HG03457 (cell line): ENCODE measurements around the gene ATXN7L1.

Experiments used
- ATAC-seq: cut with Tn5 transposase; IDR thresholded peaks from one replicate; pipeline ENCODE4 v1.9.1; 2021; ENCODE audit warnings: moderate number of reproducible peaks; ENCODE audit not compliant: unreplicated experiment

ATXN7L1 gene

DNA sequence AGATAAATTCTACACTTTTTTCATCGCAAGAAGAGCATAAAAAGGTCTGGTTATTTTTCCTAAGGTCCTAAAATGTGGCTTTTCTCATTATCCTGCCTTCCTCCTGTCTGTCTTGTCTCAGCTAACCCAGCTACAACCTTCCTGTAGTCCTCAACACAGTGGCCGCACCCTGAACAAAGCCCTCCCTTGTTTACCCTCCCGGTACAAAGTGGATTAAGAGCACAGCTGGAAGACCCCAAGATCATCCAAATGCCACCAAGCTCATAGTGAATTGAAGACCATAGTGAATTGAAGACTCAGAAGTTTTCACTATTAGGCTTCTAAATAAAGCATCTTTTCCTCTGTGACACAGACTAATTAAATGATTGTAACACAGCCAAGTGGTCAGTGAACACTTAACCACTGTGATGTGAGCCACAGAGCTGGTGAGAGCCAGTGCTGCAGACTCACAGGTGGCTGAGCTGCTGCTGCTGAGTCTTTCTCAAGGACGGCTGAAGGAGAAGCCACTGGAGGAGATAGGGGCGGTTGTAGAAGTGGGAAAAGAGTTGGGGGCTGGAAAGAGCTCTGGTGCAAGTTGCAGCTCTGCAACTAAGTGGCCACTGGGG, 123.6 kb downstream of the ATXN7L1 start:
- no peak for ATAC-seq

DNA sequence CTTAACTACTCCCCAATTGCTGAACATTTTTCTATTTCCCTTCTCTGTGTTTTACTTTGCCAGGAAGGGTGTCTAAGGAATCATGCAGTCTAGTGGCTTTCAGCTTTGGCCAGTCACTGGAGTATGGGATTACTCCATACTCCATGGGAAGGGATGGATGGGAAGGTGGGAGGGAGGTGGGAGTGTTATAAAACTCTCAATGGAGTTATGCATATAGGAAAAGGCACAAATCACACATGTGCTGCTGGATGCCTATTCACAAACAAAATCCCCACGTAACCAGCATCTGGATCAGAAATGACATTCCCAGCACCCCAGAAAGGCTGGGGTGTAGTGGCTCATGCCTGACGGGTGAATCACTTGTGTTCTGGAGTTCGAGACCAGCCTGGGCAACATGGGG, 125.3 kb downstream of the ATXN7L1 start:
- ATAC-seq: no peak

GRCh38 chr7:105748701-105749100, 127.7 kb downstream of the ATXN7L1 start:
- ATAC-seq: no peak

- no peak for ATAC-seq
Observed at GRCh38 chr7:105745681-105746330, 130.6 kb downstream of the ATXN7L1 start.

- ATAC-seq: no peak
Observed at GRCh38 chr7:105744258-105744657, 132.1 kb downstream of the ATXN7L1 start.

DNA sequence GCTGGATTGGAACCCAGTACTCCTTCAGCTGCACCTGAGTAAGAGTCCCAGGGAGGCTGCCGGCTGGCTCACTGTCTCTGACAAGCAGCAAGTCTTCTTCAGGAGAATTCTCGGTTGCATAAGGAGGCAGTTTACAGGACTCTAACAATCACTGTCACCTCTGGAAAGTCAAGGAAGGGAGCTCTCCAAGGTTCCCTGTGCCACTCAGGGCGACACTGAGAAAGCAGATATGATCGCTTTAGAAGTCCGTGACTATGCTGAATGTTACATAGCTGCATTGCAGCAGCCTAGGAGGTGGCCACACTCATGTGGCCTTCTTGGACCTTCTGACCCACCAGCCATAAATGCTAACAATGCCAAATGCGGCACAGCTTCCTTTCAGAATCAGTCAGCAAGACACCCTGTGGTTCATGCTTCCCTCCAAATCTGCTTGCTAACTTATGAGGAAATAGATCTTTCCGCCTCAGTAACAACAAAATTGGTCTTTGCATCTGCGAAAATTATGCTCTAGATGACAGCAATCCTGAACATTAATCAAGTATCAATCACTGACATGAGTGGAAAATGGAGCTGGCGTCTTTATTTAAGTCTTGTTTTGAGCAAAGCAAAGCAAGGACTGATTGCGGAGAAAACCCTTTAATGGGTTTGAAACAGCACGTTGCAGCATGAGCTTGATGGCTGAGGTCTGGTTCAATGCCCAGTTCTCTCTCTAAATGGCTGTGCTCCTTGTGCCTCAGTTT, 132.9 kb downstream of the ATXN7L1 start:
- no peak for ATAC-seq

- no peak for ATAC-seq
Observed at GRCh38 chr7:105742787-105743186, 133.6 kb downstream of the ATXN7L1 start.

GRCh38 chr7:105741982-105742381, 134.4 kb downstream of the ATXN7L1 start:
- no peak for ATAC-seq

GRCh38 chr7:105738133-105738532, 138.3 kb downstream of the ATXN7L1 start:
- no peak for ATAC-seq

DNA sequence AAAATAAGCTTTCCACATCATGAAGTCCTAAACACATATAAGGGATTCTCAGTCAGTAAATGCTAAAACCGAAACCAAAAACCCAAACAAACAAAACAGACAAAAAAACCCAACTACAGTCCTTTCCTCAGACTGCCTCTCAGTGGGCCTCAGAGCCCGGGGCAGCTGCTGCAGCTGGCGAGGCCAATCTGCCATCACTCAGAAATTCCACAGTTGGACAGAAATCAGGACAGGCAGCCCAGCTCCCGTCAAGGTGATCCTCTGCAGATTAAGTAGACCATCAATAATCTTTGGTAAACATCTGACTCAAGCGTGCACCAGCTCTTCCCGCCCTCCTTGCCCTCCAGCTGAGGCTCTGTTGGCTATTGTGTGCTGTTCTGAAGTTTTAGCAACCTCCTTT, 142.2 kb downstream of the ATXN7L1 start:
- no peak for ATAC-seq

- no peak for ATAC-seq
Observed at GRCh38 chr7:105731042-105731441, 145.4 kb downstream of the ATXN7L1 start.

DNA sequence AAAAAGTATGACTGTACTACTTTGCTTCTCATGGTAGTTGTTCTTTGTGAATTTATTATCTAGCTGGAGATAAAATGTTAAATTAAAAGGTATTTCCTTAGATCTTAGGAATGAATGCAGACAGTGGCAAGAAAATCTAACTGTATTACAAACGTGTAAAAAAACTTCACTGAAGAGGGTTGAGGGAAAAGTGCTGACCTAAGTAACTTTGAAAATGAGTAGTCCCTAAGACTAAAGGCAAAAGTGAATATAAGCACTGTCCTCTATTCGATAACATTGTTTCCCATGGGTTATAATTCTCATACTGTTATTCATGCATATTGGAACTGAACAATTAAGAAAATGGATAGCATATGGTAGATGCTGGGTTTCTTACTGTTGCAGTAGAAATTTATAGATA, 148.4 kb downstream of the ATXN7L1 start:
- ATAC-seq: no peak

DNA sequence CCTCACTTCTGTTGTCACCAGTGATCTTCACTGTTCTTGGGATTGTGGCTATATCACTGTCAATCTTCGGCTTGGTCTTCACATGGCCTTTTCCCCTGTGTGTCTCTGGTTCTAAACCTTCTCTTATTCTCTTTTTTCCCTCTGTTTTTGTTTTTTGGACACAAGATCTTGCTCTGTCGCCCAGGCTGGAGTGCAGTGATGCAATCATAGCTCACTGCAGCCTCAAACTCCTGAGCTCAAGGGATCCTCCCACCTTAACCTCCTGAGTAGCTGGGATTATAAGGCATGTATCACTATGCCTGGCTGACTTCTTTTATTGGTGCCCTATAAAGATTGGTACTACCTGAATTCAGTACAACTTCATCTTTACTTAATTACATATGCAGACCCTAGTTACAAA, 151.7 kb downstream of the ATXN7L1 start:
- ATAC-seq: no peak

DNA sequence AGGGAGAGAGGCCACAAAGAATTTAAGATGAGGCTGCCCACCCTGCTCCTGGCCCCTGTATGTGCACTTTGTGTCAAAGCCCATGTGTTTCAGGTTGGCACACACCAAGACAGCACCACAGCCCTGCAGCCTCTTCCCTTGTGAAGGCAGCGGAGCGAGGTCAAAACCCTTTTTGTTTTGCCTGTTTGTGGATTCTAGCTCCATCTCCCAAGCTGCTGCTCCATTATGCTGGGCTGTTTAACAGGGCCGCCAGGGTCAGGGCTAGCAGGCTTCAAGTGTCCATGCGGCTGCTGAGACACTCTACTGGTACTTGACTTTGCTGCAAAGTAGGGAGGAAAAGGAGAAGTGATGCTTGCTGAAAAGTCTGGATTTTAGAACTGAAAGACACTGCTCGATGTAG, 152.8 kb downstream of the ATXN7L1 start:
- no peak for ATAC-seq

- ATAC-seq: no peak
Observed at GRCh38 chr7:105721571-105722104, 154.8 kb downstream of the ATXN7L1 start.

DNA sequence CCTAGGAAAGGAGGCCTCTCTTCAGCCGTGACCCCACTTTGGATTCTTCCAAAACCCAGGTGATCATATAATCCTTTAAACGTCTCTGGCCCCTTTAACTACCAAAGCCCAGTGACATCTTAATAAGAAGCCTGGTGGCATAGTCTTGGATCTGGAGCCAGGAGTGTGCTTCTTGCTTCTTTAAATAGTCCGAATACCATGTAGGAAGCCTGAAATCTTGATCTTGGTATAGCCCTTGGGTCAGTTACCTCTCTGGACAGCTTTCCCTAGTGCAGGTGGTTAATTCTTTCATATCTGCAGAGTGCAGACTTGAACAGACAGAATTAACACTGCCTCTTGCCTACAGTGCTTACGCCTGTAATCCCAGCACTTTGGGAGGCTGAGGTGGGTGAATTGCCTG, 156.5 kb downstream of the ATXN7L1 start:
- no peak for ATAC-seq

- ATAC-seq: no peak
Observed at GRCh38 chr7:105719395-105719794, 157.0 kb downstream of the ATXN7L1 start.

- no peak for ATAC-seq
Observed at GRCh38 chr7:105718511-105718925, 157.9 kb downstream of the ATXN7L1 start.

- no peak for ATAC-seq
Observed at GRCh38 chr7:105715528-105715927, 160.9 kb downstream of the ATXN7L1 start.

DNA sequence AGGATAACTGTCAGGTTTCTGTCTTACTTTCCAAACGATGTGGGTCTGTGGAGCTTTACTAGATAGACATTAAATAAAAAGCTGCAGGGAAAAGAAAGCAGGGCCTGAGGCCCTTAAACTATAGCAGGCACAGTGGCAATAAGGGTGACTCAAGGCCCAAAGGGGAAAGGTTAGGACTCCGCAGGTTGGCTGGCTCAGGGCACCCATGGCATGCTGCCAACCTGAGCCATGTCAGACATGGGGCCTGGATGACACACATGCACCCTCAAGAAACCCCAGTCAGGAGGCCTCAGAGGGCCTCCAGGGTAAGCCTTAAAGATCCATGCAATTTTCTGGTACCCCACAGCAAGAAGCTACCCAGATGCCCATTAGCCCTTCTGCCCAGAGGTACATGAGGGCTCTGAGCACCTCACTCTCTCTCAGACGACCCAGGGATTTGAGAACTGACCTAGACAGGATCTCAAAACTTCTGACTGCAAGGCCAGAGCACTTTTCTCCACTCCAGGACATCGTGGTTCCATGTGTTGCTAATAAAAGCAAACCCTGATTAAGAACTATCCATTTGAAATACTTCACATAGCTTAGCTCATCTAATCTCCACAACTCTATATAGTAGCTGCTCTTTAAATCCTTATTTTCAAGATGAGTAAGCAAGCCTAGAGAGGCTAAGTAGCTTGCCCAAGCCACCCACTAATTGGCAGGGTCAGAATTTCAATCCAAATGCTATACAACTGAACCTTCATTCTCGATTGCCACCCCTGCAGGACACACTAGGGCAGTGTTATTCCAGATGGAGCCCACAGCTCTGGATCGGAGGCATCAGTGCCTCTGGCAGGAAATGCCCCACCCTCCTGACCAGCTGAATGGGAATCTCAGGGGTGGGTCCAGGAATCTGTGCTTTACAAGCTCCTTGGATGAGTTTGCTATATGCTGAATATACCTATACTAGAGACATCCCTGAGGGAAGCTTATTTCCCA, 162.6 kb downstream of the ATXN7L1 start:
- no peak for ATAC-seq

DNA sequence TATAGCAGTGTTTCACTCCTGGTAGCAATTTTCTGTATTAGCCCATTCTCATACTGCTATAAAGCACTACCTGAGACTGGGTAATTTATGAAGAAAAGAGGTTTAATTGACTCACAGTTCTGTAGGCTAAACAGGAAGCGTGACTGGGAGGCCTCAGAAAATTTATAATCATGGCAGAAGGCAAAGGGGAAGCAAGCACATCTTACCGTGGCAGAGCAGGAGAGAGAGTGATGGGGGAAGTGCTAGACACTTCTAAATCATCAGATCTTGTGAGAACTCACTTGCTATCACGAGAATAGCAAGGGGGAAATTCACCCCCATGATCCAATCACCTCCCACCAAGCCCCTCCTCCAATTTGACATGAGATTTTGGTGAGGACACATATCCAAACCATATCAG, 163.5 kb downstream of the ATXN7L1 start:
- no peak for ATAC-seq
